ENCODE data around the gene PIGP. TPM values are rescaled to one million over a fixed set of nuclear protein-coding genes. Genes with fewer than 3 reads are reported as not detected.

The PIGP gene
- total RNA-seq: 10 to 100 TPM in 1 of 2 donors, 1 to 10 TPM in 1; 4.7 to 12.0 TPM

GRCh38 chr21:37072988-37073416 is at the start of gene PIGP, which contains the start of gene TTC3:
Gene PIGP (minus strand): TSS chr21:37073071. CDS start chr21:37072515, 556 bp downstream.
Gene TTC3 (plus strand): TSS chr21:37073254. CDS start chr21:37087258, 14,004 bp downstream.

Small RNAs within 50 kb of the gene (small RNA-seq; reads per million reads assigned to genes)
- gene RNU6-696P: 0 reads per million in 2 donors

Other genes starting within 250 kb of the PIGP start
- gene HLCS, start 106.4 kb downstream of the PIGP start, total RNA-seq: 10 to 100 TPM; 16.3 to 31.3 TPM
- not detected for gene RIPPLY3, start 66.4 kb downstream of the PIGP start, total RNA-seq
- 100 to 1,000 TPM in 1 of 2 donors, 10 to 100 TPM in 1; 60.6 to 130 TPM for gene TTC3, start 183 bp upstream of the PIGP start, total RNA-seq
- 100 to 1,000 TPM; 105 to 127 TPM for gene VPS26C, start 194.3 kb upstream of the PIGP start, total RNA-seq